A549 (cell line): ENCODE data around the gene TULP3. TPM values are rescaled to one million over a fixed set of nuclear protein-coding genes. Genes with fewer than 3 reads are reported as not detected.

Experiments
- ATAC-seq, 2 experiments: fragments of 200-7000 bp in 1 of 2; fragments of >200 bp in 1 of 2; cut with Nextera tagmentation in 1 of 2; cut with Tn5 transposase in 1 of 2; 3 replicates each; pipeline versions ENCODE4 v1.8.0 to v1.9.1; 2018 to 2020; ENCODE audit warnings: mild to moderate bottlenecking in 1 of 2, moderate library complexity in 1 of 2
- CTCF ChIA-PET: fragments of 300-600 bp; sonication (Branson Sonifier 250); formaldehyde crosslinking; extraction: SDS; loops from one replicate; lab custom pipeline; 2021; ENCODE audit warnings: antibody characterized with exemption, inconsistent platforms; lab: Yijun Ruan, JAX
- POLR2A ChIA-PET: fragments of 350-600 bp; formaldehyde crosslinking; extraction: SDS; loops from one replicate; lab custom pipeline; 2021; ENCODE audit warnings: antibody characterized with exemption, inconsistent platforms; lab: Yijun Ruan, JAX
- DNase-seq, 2 experiments: peaks; one replicate each; pipeline versions ENCODE4 v3.0.0 to v3.0.0-alpha.2; 2011 to 2016; ENCODE audit warnings: low read depth in 1 of 2, low spot score in 1 of 2
- FAIRE-seq: peaks from 2 replicates; lab custom pipeline; 2011; peaks lifted over from hg19 to GRCh38; lab: Jason Lieb, UNC
- H3K27ac ChIP-seq, 2 experiments: fragments of >200 bp; sonication (Bioruptor Twin); formaldehyde crosslinking; 3 replicates each; pipeline ENCODE4 v1.5.1; 2016 to 2017
- H3K4me1 ChIP-seq: fragments of >200 bp; sonication (Bioruptor Twin); formaldehyde crosslinking; 3 replicates; pipeline ENCODE4 v1.6.1; 2016
- H3K4me2 ChIP-seq: fragments of >200 bp; sonication (Bioruptor Twin); formaldehyde crosslinking; 3 replicates; pipeline ENCODE4 v1.6.1; 2016
- H3K4me3 ChIP-seq: fragments of >200 bp; sonication (Bioruptor Twin); formaldehyde crosslinking; 3 replicates; pipeline ENCODE4 v1.5.1; 2016
- H3K9me3 ChIP-seq: fragments of >200 bp; sonication (Bioruptor Twin); formaldehyde crosslinking; 3 replicates; pipeline ENCODE4 v1.6.1; 2016
- ATOH8 ChIP-seq: fragments of 250-450 bp; sonication (Bioruptor Pico); IDR thresholded peaks from 2 replicates; pipeline ENCODE4 v1.5.0; 2020; ENCODE audit warnings: low read depth, mild to moderate bottlenecking, moderate library complexity
- BHLHE40 ChIP-seq: IDR thresholded peaks from 2 replicates; pipeline ENCODE4 v1.6.1; 2012; ENCODE audit warnings: low read depth, low read length, inconsistent platforms
- CBX2 ChIP-seq: fragments of 200-600 bp; sonication (generic); IDR thresholded peaks from 2 replicates; pipeline ENCODE4 v1.6.1; 2016; ENCODE audit warnings: low read depth, mild to moderate bottlenecking, borderline replicate concordance
- CHD2 ChIP-seq: fragments of 150-350 bp; IDR thresholded peaks from 2 replicates; pipeline ENCODE4 v1.6.1; 2014; ENCODE audit warnings: low read length; ENCODE audit not compliant: partially characterized antibody
- CTCF ChIP-seq: fragments of >200 bp; sonication (Bioruptor Twin); formaldehyde crosslinking; IDR thresholded peaks from 3 replicates; pipeline ENCODE4 v1.5.1; 2016
- HOXA7 ChIP-seq: fragments of 250-450 bp; sonication (Bioruptor Pico); IDR thresholded peaks from 2 replicates; pipeline ENCODE4 v1.5.0; 2020; ENCODE audit warnings: mild to moderate bottlenecking, moderate library complexity
- HOXB13 ChIP-seq: fragments of 250-450 bp; sonication (Bioruptor Pico); IDR thresholded peaks from 2 replicates; pipeline ENCODE4 v1.5.0; 2020; ENCODE audit warnings: low read depth, mild to moderate bottlenecking, moderate library complexity
- JUNB ChIP-seq: fragments of >200 bp; sonication (Bioruptor Twin); formaldehyde crosslinking; IDR thresholded peaks from 2 replicates; pipeline ENCODE4 v1.6.1; 2016
- KDM1A ChIP-seq: fragments of 200-600 bp; sonication (generic); IDR thresholded peaks from 2 replicates; pipeline ENCODE4 v1.6.1; 2016; ENCODE audit warnings: low read depth, mild to moderate bottlenecking
- KDM5A ChIP-seq: fragments of 200-600 bp; sonication (generic); IDR thresholded peaks from 2 replicates; pipeline ENCODE4 v1.6.1; 2016; ENCODE audit warnings: antibody characterized with exemption, mild to moderate bottlenecking
- MAFK ChIP-seq: fragments of 450-650 bp; IDR thresholded peaks from 2 replicates; pipeline ENCODE4 v1.6.1; 2014; ENCODE audit not compliant: partially characterized antibody
- POLR2AphosphoS2 ChIP-seq: conservative IDR thresholded peaks from 2 replicates; pipeline ENCODE4 v1.6.1; 2012; ENCODE audit warnings: low read length, improper control_type of control experiment, inconsistent platforms
- RARB ChIP-seq: fragments of 250-450 bp; sonication (Bioruptor Pico); IDR thresholded peaks from 2 replicates; pipeline ENCODE4 v1.8.0; 2021; ENCODE audit warnings: mild to moderate bottlenecking, moderate library complexity
- ZC3H11A ChIP-seq: fragments of 450-650 bp; IDR thresholded peaks from 2 replicates; pipeline ENCODE4 v1.6.1; 2014; ENCODE audit warnings: antibody characterized with exemption, mild to moderate bottlenecking
- ZFP36 ChIP-seq: fragments of 450-650 bp; IDR thresholded peaks from 2 replicates; pipeline ENCODE4 v1.6.1; 2014; ENCODE audit warnings: borderline replicate concordance; ENCODE audit not compliant: partially characterized antibody
- ZSCAN20 ChIP-seq: fragments of 250-450 bp; sonication (Bioruptor Pico); IDR thresholded peaks from 2 replicates; pipeline ENCODE4 v1.8.0; 2022; ENCODE audit warnings: mild to moderate bottlenecking, moderate library complexity
- WGBS: methylation state at CpG from one replicate; pipeline ENCODE4 v1.1.6; 2017; ENCODE audit errors: missing lambda C conversion rate; 5-methylcytosine and 5-hydroxymethylcytosine counted together
- polyA plus RNA-seq, 4 experiments: library from polyadenylated mRNA; depleted of rRNA in 3 of 4; stranded (reverse); fragments of >200 nt; fragmentation: RNase III in 1 of 4; extraction: RNeasy Plus Mini Kit Qiagen cat#74134 plus additional on column Dnase treatment in 1 of 4; gene quantifications; 2 replicates in 3 of 4; 3 replicates in 1 of 4; pipeline ENCODE4 v1.2.3, GENCODE V29; 2011 to 2017
- TF ChIP-seq, protein P1 (sequence below): fragments of 150-350 bp; IDR thresholded peaks from 2 replicates; pipeline ENCODE4 v1.6.1; 2014; ENCODE audit warnings: low read depth, mild to moderate bottlenecking, low read length
- TF ChIP-seq, protein P2 (sequence below): IDR thresholded peaks from 2 replicates; pipeline ENCODE4 v1.6.1; 2012; ENCODE audit warnings: low read depth, borderline replicate concordance

Gene TULP3
- polyA plus RNA-seq, 2 of the 4 experiments (the other 2 are of a cell fraction) = 19.6 to 32.9 TPM

DNA sequence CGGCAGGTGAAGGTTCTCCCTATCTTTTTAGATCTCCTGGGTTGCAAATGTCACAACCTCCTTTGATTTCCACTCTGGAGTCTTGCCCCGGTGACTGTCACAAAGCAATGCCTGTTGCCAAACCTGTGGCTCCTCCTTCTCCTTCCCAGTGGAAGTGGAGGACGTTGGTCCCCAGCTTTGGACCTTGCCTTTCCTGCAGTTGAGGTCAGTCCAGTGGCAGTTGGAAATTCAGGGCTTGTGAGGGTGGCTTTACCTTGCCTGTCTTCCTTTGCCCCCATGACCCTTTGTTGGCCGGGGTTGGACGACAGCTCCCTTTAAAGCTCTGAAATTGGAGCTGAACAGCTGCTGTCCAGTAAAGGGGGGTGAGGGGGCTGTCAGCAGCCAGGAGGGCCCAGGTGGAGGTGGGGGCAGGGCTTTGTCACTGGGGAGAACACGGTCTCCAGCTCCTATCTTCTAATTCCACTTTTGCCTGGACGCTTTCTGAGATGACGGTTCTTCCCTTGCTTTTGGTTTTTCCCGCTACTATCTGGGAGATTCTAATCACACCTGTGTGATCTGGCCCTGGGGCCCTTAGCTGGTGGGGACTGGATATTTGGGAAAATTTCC lies 72.6 kb downstream of the TULP3 start (continued):
- no peak for TF ChIP-seq CTCF
- no peak for TF ChIP-seq CHD2
- TF ChIP-seq, protein P1, sequence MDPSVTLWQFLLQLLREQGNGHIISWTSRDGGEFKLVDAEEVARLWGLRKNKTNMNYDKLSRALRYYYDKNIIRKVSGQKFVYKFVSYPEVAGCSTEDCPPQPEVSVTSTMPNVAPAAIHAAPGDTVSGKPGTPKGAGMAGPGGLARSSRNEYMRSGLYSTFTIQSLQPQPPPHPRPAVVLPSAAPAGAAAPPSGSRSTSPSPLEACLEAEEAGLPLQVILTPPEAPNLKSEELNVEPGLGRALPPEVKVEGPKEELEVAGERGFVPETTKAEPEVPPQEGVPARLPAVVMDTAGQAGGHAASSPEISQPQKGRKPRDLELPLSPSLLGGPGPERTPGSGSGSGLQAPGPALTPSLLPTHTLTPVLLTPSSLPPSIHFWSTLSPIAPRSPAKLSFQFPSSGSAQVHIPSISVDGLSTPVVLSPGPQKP = no peak
- TF ChIP-seq, protein P2, sequence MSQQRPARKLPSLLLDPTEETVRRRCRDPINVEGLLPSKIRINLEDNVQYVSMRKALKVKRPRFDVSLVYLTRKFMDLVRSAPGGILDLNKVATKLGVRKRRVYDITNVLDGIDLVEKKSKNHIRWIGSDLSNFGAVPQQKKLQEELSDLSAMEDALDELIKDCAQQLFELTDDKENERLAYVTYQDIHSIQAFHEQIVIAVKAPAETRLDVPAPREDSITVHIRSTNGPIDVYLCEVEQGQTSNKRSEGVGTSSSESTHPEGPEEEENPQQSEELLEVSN = no peak
- no peak for TF ChIP-seq KDM1A

DNA sequence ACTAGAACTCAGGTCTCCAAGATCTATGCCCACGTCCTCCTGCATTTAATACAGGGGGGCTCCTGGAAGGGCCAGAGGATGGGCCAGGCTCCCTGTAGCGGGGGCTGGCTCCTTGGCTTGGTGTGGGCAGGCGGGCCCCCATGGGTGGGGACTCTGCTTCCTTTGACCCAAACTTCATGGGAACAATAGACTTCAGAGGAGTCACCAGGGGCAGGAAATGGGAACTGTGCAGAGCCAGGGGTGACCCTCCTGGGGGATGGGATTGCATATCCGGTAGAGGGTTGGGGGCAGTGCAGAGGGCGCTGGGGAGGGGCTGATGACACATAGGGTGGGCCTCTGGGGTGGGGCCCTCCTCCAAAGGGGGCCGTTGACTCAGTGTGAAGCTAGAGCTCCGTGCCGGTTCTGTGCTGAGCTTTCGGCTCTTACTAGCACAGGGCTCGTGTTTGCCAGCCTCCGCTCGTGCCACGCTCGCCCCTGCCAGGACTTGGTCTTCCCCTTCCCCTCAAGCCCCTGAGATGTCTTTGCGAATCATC lies 73.1 kb downstream of the TULP3 start:
- ATAC-seq = no peak
- WGBS = 94% methylated on average over 14 of the region's 15 CpGs
- Histone ChIP-seq H3K4me2 (no peak overlapping the region), H3K4me3 (no peak overlapping the region), H3K9me3 (no peaks in the 10 kb centered on the region), H3K4me1 (peaks cover 16% of the 10 kb centered on the region), H3K27ac (no peak overlapping the region)
- no peak for TF ChIP-seq RARB
- TF ChIP-seq ZFP36 = no peak
- no peak for TF ChIP-seq ZC3H11A
- TF ChIP-seq HOXB13 = no peak
- TF ChIP-seq CBX2 = no peak
- TF ChIP-seq HOXA7 (CRISPR knock-in tag) = no peak
- TF ChIP-seq KDM1A = no peak
- TF ChIP-seq JUNB = no peak
- TF ChIP-seq KDM5A = no peak
- no peak for TF ChIP-seq BHLHE40
- TF ChIP-seq ZSCAN20 = no peak
- POLR2A ChIA-PET = no interaction called here
- CTCF ChIA-PET = interaction anchor here (0.5 kb wide), 1 partner anchor 158 kb away, joined by 5 read pairs; no protein-coding TSS in a partner anchor
- no peak for FAIRE-seq
- DNase-seq = no peak

- no peak for DNase-seq
- Histone ChIP-seq H3K27ac (no peak overlapping the region), H3K4me2 (no peak overlapping the region), H3K4me1 (no peaks in the 10 kb centered on the region), H3K9me3 (no peaks in the 10 kb centered on the region), H3K4me3 (no peak overlapping the region)
- FAIRE-seq = no peak
- ChIA-PET POLR2A (no interaction called here), CTCF (interaction anchor here (1.0 to 1.5 kb wide), 2 partner anchors 37 to 105 kb away, joined by 3 read pairs; no protein-coding TSS in a partner anchor)
- TF ChIP-seq POLR2AphosphoS2 = no peak
- 93% methylated on average over 2 of the region's 2 CpGs for WGBS
- ATAC-seq = no peak
These were observed 77.0 kb downstream of the TULP3 start for GRCh38 chr12:2967651-2968050.

GRCh38 chr12:2970744-2971143 lies 80.1 kb downstream of the TULP3 start:
- peaks cover 5% of the 10 kb centered on the region; the same call in 1 of the 3 replicates for H3K4me1 ChIP-seq
- FAIRE-seq = no peak

More at GRCh38 chr12:2970744-2971143, 80.1 kb downstream of the TULP3 start:
- peak; percentile 37 to 61; a peak in 3 of 6 replicates for ATAC-seq
- Histone ChIP-seq H3K4me2 (no peak overlapping the region), H3K27ac (no peak overlapping the region), H3K4me3 (no peak overlapping the region), H3K9me3 (no peaks in the 10 kb centered on the region)
- CTCF ChIA-PET = interaction anchor here (0.8 to 0.9 kb wide), 2 partner anchors 16 to 63 kb away, joined by 3 read pairs; no protein-coding TSS in a partner anchor
- TF ChIP-seq ATOH8 (CRISPR knock-in tag) (no peak), MAFK (no peak)
- 77% methylated on average over 10 of the region's 10 CpGs for WGBS
- POLR2A ChIA-PET = no interaction called here
- DNase-seq = peak in 1 of 2 experiments; percentile 50
